CD4-positive, alpha-beta T cell treated with Interleukin-4 for 1 hour (primary cell): ENCODE measurements around the gene SS18.
"Not testable (repeated sequence)": the region's sequence is repeated elsewhere in the genome, so short reads cannot be mapped to it uniquely, and the experiment has no call there.

ENCODE experiments used
- DNase-seq, 2 donors: peaks; one replicate each; pipeline ENCODE4 v3.0.0-alpha.2; 2020 to 2022

Gene SS18

GRCh38 chr18:26090130-26091046 is at the start of gene SS18:
Gene SS18 (minus strand): TSS chr18:26090613. CDS start chr18:26090569, 44 bp downstream.
- DNase-seq: peak; percentile 92

- DNase-seq: no peak
Measured at GRCh38 chr18:26135548-26135947, 45.1 kb upstream of the SS18 start.

- DNase-seq: peak in 1 of 2 donors; percentile 24
Measured at GRCh38 chr18:26134107-26134506, 43.7 kb upstream of the SS18 start.

- DNase-seq: peak; percentile 59 to 68
Measured at GRCh38 chr18:26133652-26134051, 43.2 kb upstream of the SS18 start, which contains the start of gene PSMA8. Gene PSMA8 (plus strand): TSS chr18:26133869. CDS start chr18:26133966, 97 bp downstream.

GRCh38 chr18:26128192-26128591 is 37.8 kb upstream of the SS18 start:
- DNase-seq: not testable (repeated sequence)

- no peak for DNase-seq
Measured at GRCh38 chr18:26127786-26128185, 37.4 kb upstream of the SS18 start.

GRCh38 chr18:26121994-26122393 is 31.6 kb upstream of the SS18 start:
- DNase-seq: not testable (repeated sequence)

GRCh38 chr18:26121476-26121875 is 31.1 kb upstream of the SS18 start:
- no peak for DNase-seq

- no peak for DNase-seq
Measured at GRCh38 chr18:26119246-26119645, 28.8 kb upstream of the SS18 start.

- DNase-seq: no peak
Measured at GRCh38 chr18:26104035-26104434, 13.6 kb upstream of the SS18 start.

GRCh38 chr18:26103579-26103978 is 13.2 kb upstream of the SS18 start:
- DNase-seq: peak in 1 of 2 donors; percentile 39

GRCh38 chr18:26097563-26097962 is 7.2 kb upstream of the SS18 start:
- no peak for DNase-seq

GRCh38 chr18:26096852-26097251 is 6.4 kb upstream of the SS18 start:
- no peak for DNase-seq

GRCh38 chr18:26091047-26091630 is 726 bp upstream of the SS18 start:
- no peak for DNase-seq

GRCh38 chr18:26089293-26090129 is 902 bp downstream of the SS18 start:
- peak in 1 of 2 donors; percentile 20 for DNase-seq

- no peak for DNase-seq
Measured at GRCh38 chr18:26088487-26088886, 1.9 kb downstream of the SS18 start.

GRCh38 chr18:26086959-26087358 is 3.5 kb downstream of the SS18 start:
- no peak for DNase-seq

- DNase-seq: no peak
Measured at GRCh38 chr18:26085056-26085455, 5.4 kb downstream of the SS18 start.

- DNase-seq: no peak
Measured at GRCh38 chr18:26083099-26083498, 7.3 kb downstream of the SS18 start.

GRCh38 chr18:26082475-26082874 is 7.9 kb downstream of the SS18 start:
- DNase-seq: no peak

GRCh38 chr18:26074246-26074645 is 16.2 kb downstream of the SS18 start:
- no peak for DNase-seq

GRCh38 chr18:26073758-26074157 is 16.7 kb downstream of the SS18 start:
- DNase-seq: no peak

GRCh38 chr18:26071725-26072124 is 18.7 kb downstream of the SS18 start:
- no peak for DNase-seq
